ENCODE data around the gene MST1. TPM values are rescaled to one million over a fixed set of nuclear protein-coding genes. Genes with fewer than 3 reads are reported as not detected.

Gene MST1
- total RNA-seq, 1 donor from 2014 or later = 23.7 TPM

- ATAC-seq (no peak), DNase-seq (no peak)
- Histone ChIP-seq H3K27me3 (no peaks in the 10 kb centered on the region), H3K4me1 (no peaks in the 10 kb centered on the region), H3K4me3 (no peak overlapping the region), H3K36me3 (no peaks in the 10 kb centered on the region), H3K9me3 (no peaks in the 10 kb centered on the region), H3K27ac (no peak overlapping the region)
- intact Hi-C loops (cut with DNase I) = no loop called here
- TF ChIP-seq CTCF (IDR thresholded peaks at IDR 0.05) = no peak
Measured at GRCh38 chr3:49638445-49638844, 50.8 kb downstream of the MST1 start.

DNA sequence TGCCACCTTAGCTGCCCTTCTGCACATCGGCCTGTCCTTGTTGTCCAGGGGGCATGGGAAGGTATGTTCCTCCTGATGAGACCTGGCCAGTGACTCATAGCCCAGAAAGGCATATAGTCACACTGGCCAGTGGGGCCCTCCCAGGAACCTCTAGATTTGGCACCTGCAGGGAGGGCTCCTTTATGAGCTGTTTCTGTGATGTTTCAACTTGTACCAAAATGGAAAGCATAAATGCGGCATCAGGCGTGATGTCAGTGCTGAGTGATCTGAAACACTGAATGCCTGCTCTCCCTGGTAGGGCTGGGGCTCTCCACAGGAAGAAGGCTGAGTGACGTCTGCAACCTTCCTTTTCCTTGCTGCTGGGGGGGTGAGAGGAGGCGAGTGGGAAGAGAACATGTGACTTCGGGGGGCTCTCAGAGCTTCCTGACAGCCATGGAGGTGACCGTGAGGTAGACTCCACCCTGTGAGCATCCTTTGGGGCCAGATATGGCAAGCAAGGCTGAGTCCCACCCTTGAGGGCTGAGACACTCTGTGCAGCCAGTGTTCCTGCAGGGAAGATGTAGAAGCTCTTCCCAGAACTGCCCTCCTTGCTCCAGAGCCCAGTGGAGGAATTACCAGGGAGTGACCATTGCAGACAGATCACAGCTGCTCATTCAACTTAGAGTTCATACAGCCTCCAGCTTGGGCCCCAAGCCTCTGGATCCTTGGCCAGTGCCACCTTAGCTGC, 52.2 kb downstream of the MST1 start:
- H3K27me3 ChIP-seq = no peaks in the 10 kb centered on the region
- no peak overlapping the region for H3K4me3 ChIP-seq
- no peaks in the 10 kb centered on the region for H3K36me3 ChIP-seq
- no peak overlapping the region for H3K27ac ChIP-seq
- H3K4me1 ChIP-seq = no peaks in the 10 kb centered on the region
- intact Hi-C loops (cut with DNase I) = no loop called here
- H3K9me3 ChIP-seq = no peaks in the 10 kb centered on the region
- peak; percentile 8 for ATAC-seq
- no peak for DNase-seq
- no peak for TF ChIP-seq CTCF (IDR thresholded peaks at IDR 0.05)

DNA sequence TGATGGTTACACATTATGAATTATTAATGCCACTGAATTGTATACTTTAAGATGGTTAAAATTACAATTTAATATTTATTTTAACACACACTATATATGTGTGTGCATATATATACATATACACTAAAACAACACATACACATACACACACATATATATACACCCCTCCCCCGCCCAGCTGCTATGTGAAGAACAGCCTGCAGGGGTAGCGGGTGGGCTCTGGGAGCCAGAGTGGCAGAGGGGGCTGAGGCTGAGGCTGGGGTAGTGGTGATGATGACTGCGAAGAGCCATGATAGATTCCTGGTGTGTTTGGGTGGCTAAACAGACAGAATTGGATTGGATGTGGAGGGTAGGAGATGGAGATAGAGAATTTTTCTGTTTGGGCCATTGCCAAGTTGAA, 54.5 kb downstream of the MST1 start:
- Histone ChIP-seq H3K27ac (no peak overlapping the region), H3K36me3 (no peaks in the 10 kb centered on the region), H3K9me3 (no peaks in the 10 kb centered on the region), H3K4me3 (no peak overlapping the region), H3K27me3 (no peaks in the 10 kb centered on the region), H3K4me1 (no peaks in the 10 kb centered on the region)
- intact Hi-C loops (cut with DNase I) = no loop called here
- DNase-seq (no peak), ATAC-seq (no peak)
- TF ChIP-seq CTCF (IDR thresholded peaks at IDR 0.05) = no peak

Other genes starting within 250 kb of the MST1 start
- gene DAG1, start 219.2 kb downstream of the MST1 start, total RNA-seq = 88.2 TPM
- 0.43 TPM for gene BSN, start 135.0 kb downstream of the MST1 start, total RNA-seq
- 88.5 TPM for gene APEH, start 15.1 kb downstream of the MST1 start, total RNA-seq
- 41.4 TPM for gene RNF123, start 83 bp upstream of the MST1 start, total RNA-seq
- gene AMIGO3, start 30.2 kb upstream of the MST1 start, total RNA-seq = 0.26 TPM
- gene GMPPB, start 34.5 kb upstream of the MST1 start, total RNA-seq = 34.8 TPM
- gene IP6K1, start 97.1 kb upstream of the MST1 start, total RNA-seq = 39.5 TPM
- gene CDHR4, start 110.4 kb upstream of the MST1 start, total RNA-seq = not detected
- gene INKA1, start 113.8 kb upstream of the MST1 start, total RNA-seq = 6.6 TPM
- gene UBA7, start 124.5 kb upstream of the MST1 start, total RNA-seq = 110 TPM
- 1.5 TPM for gene TRAIP, start 167.1 kb upstream of the MST1 start, total RNA-seq
- gene CAMKV, start 180.4 kb upstream of the MST1 start, total RNA-seq = not detected
- 46.2 TPM for gene MST1R, start 214.4 kb upstream of the MST1 start, total RNA-seq
- gene MON1A, start 240.3 kb upstream of the MST1 start, total RNA-seq = 10.2 TPM

Measured in upper lobe of right lung (tissue), 1 donor.